Vagina (tissue), 2 donors: Measurements from ENCODE around the gene CDC14A.

ENCODE experiments used
- POLR2A ChIP-seq, 2 donors: fragments of 450-650 bp; IDR thresholded peaks; one replicate each; pipeline ENCODE4 v1.6.1; 2017; ENCODE audit warnings: antibody characterized with exemption in 2 of 2, mild to moderate bottlenecking in 2 of 2, moderate library complexity in 2 of 2
- POLR2AphosphoS5 ChIP-seq, 2 donors: sonication (generic); formaldehyde crosslinking; IDR thresholded peaks; one replicate each; pipeline ENCODE4 v1.9.0; 2017; ENCODE audit warnings: antibody characterized with exemption in 2 of 2, mild to moderate bottlenecking in 2 of 2, low read depth in 1 of 2; ENCODE audit not compliant: insufficient read depth in 1 of 2
- TF ChIP-seq, protein P1 (sequence below), 3 experiments: fragments of 450-650 bp in 2 of 3; fragments of 200-600 bp in 1 of 3; sonication (generic) in 1 of 3; IDR thresholded peaks; one replicate each; pipeline ENCODE4 v1.5.1; 2017 to 2019; ENCODE audit warnings: antibody characterized with exemption in 3 of 3, mild to moderate bottlenecking in 2 of 3, moderate library complexity in 2 of 3

DNA sequence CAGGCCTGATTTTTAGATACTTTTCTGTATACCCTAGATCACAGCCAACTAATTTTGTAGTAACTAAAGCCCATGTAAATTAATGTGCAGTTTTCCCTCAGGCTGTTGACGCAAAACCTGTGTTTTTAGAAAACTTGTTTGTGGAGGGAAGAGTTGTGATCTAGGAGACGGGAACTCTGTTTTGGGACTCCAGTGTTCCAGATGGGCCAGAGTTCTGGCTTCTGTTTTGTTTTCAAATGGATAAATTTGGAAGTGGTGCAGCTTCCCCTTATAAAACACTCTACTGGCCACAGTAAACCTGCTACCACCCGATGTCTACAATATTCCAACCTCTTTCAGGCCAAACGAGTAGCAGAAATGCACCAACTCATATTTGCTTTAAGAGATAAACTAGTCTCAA lies 172.0 kb downstream of the CDC14A start:
- no peak for TF ChIP-seq POLR2AphosphoS5 (IDR thresholded peaks at IDR 0.05; ENCODE audit: insufficient read depth in 1 of 2, low read depth in 1 of 2)
- TF ChIP-seq, protein P1, sequence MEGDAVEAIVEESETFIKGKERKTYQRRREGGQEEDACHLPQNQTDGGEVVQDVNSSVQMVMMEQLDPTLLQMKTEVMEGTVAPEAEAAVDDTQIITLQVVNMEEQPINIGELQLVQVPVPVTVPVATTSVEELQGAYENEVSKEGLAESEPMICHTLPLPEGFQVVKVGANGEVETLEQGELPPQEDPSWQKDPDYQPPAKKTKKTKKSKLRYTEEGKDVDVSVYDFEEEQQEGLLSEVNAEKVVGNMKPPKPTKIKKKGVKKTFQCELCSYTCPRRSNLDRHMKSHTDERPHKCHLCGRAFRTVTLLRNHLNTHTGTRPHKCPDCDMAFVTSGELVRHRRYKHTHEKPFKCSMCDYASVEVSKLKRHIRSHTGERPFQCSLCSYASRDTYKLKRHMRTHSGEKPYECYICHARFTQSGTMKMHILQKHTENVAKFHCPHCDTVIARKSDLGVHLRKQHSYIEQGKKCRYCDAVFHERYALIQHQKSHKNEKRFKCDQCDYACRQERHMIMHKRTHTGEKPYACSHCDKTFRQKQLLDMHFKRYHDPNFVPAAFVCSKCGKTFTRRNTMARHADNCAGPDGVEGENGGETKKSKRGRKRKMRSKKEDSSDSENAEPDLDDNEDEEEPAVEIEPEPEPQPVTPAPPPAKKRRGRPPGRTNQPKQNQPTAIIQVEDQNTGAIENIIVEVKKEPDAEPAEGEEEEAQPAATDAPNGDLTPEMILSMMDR (IDR thresholded peaks at IDR 0.05) = no peak
- TF ChIP-seq POLR2A (IDR thresholded peaks at IDR 0.05) = no peak
